Ectodermal cell (in vitro differentiated cells): ENCODE measurements around the gene CTNNA1.
"Not testable (repeated sequence)": the region's sequence is repeated elsewhere in the genome, so short reads cannot be mapped to it uniquely, and the experiment has no call there.

Experiments used
- H3K27ac ChIP-seq: 2 replicates; pipeline ENCODE4 v1.7.0; 2013; ENCODE audit warnings: mild to moderate bottlenecking, low read depth, low read length; ENCODE audit not compliant: insufficient read depth, poor library complexity, severe bottlenecking
- H3K27me3 ChIP-seq: 2 replicates; pipeline ENCODE4 v1.7.0; 2013; ENCODE audit warnings: mild to moderate bottlenecking, low read length; ENCODE audit not compliant: insufficient read depth, control insufficient read depth, poor library complexity, severe bottlenecking
- H3K36me3 ChIP-seq: one replicate; pipeline ENCODE4 v1.7.0; 2013; ENCODE audit warnings: low read length; ENCODE audit not compliant: control insufficient read depth, insufficient read depth
- H3K4me1 ChIP-seq: one replicate; pipeline ENCODE4 v1.7.0; 2013; ENCODE audit warnings: low read length; ENCODE audit not compliant: control insufficient read depth, insufficient read depth
- H3K4me3 ChIP-seq: 2 replicates; pipeline ENCODE4 v1.7.0; 2013; ENCODE audit warnings: low read depth, low read length, control low read depth; ENCODE audit not compliant: insufficient read depth
- H3K9me3 ChIP-seq: 2 replicates; pipeline ENCODE4 v1.7.0; 2013; ENCODE audit warnings: mild to moderate bottlenecking, low read length, moderate library complexity; ENCODE audit not compliant: control insufficient read depth
- WGBS, 2 experiments: methylation state at CpG; one replicate each; pipeline ENCODE4 v1.1.7; 2013; ENCODE audit warnings: missing lambda C conversion rate in 2 of 2; 5-methylcytosine and 5-hydroxymethylcytosine counted together

Gene CTNNA1

GRCh38 chr5:138712791-138713190 lies 40.4 kb upstream of the CTNNA1 start:
- no peaks in the 10 kb centered on the region for H3K36me3 ChIP-seq
- no peak overlapping the region for H3K4me3 ChIP-seq
- H3K27me3 ChIP-seq = no peaks in the 10 kb centered on the region
- 95 to 97% methylated on average over 5 of the region's 5 CpGs for WGBS, 2 experiments
- peaks cover 16% of the 10 kb centered on the region for H3K4me1 ChIP-seq
- H3K27ac ChIP-seq = no peak overlapping the region
- H3K9me3 ChIP-seq = no peaks in the 10 kb centered on the region

GRCh38 chr5:138713247-138713646 lies 40.0 kb upstream of the CTNNA1 start:
- H3K27ac ChIP-seq = no peak overlapping the region
- no peaks in the 10 kb centered on the region for H3K9me3 ChIP-seq
- peaks cover 16% of the 10 kb centered on the region for H3K4me1 ChIP-seq
- H3K36me3 ChIP-seq = no peaks in the 10 kb centered on the region
- no peaks in the 10 kb centered on the region for H3K27me3 ChIP-seq
- H3K4me3 ChIP-seq = no peak overlapping the region

GRCh38 chr5:138714694-138715093 lies 38.5 kb upstream of the CTNNA1 start:
- Histone ChIP-seq H3K27me3 (no peaks in the 10 kb centered on the region), H3K4me1 (peaks cover 6% of the 10 kb centered on the region), H3K9me3 (no peaks in the 10 kb centered on the region), H3K4me3 (no peak overlapping the region), H3K36me3 (no peaks in the 10 kb centered on the region), H3K27ac (no peak overlapping the region)
- 90 to 98% methylated on average over 3 of the region's 3 CpGs for WGBS, 2 experiments

- not testable (repeated sequence) for H3K4me1 ChIP-seq, H3K27me3 ChIP-seq, H3K27ac ChIP-seq, H3K36me3 ChIP-seq, H3K4me3 ChIP-seq, H3K9me3 ChIP-seq
- WGBS, 2 experiments = 71 to 72% methylated on average over 8 of the region's 8 CpGs
Observed at GRCh38 chr5:138715931-138716432, 37.2 kb upstream of the CTNNA1 start.

GRCh38 chr5:138716456-138716924 lies 36.7 kb upstream of the CTNNA1 start:
- H3K9me3 ChIP-seq = no peaks in the 10 kb centered on the region
- H3K4me1 ChIP-seq = peaks cover 6% of the 10 kb centered on the region
- no peaks in the 10 kb centered on the region for H3K27me3 ChIP-seq
- no peak overlapping the region for H3K27ac ChIP-seq
- no peaks in the 10 kb centered on the region for H3K36me3 ChIP-seq
- no peak overlapping the region for H3K4me3 ChIP-seq
- WGBS, 2 experiments = 7 to 10% methylated on average over 3 of the region's 3 CpGs

GRCh38 chr5:138717399-138717798 lies 35.8 kb upstream of the CTNNA1 start:
- peaks cover 6% of the 10 kb centered on the region for H3K4me1 ChIP-seq
- no peak overlapping the region for H3K27ac ChIP-seq
- WGBS, 2 experiments = 93 to 94% methylated on average over 2 of the region's 3 CpGs

GRCh38 chr5:138719811-138720210 lies 33.4 kb upstream of the CTNNA1 start:
- no peaks in the 10 kb centered on the region for H3K36me3 ChIP-seq
- H3K4me3 ChIP-seq = no peak overlapping the region
- H3K27me3 ChIP-seq = no peaks in the 10 kb centered on the region
- 90 to 94% methylated on average over 2 of the region's 2 CpGs for WGBS, 2 experiments
- no peak overlapping the region for H3K27ac ChIP-seq
- no peaks in the 10 kb centered on the region for H3K9me3 ChIP-seq
- peaks cover 10% of the 10 kb centered on the region for H3K4me1 ChIP-seq

More at GRCh38 chr5:138717399-138717798, 35.8 kb upstream of the CTNNA1 start:
- no peaks in the 10 kb centered on the region for H3K27me3 ChIP-seq
- no peak overlapping the region for H3K4me3 ChIP-seq
- no peaks in the 10 kb centered on the region for H3K9me3 ChIP-seq
- no peaks in the 10 kb centered on the region for H3K36me3 ChIP-seq

GRCh38 chr5:138720840-138721239 lies 32.4 kb upstream of the CTNNA1 start:
- H3K9me3 ChIP-seq = no peaks in the 10 kb centered on the region
- H3K4me1 ChIP-seq = peaks cover 15% of the 10 kb centered on the region
- no peak overlapping the region for H3K4me3 ChIP-seq
- no peak overlapping the region for H3K27ac ChIP-seq
- no peaks in the 10 kb centered on the region for H3K36me3 ChIP-seq
- no peaks in the 10 kb centered on the region for H3K27me3 ChIP-seq
- WGBS, 2 experiments = 89 to 92% methylated on average over 2 of the region's 2 CpGs

- Histone ChIP-seq H3K4me3 (no peak overlapping the region), H3K9me3 (no peaks in the 10 kb centered on the region), H3K36me3 (no peaks in the 10 kb centered on the region), H3K27ac (no peak overlapping the region), H3K27me3 (no peaks in the 10 kb centered on the region), H3K4me1 (peaks cover 17% of the 10 kb centered on the region)
- 89 to 95% methylated on average over 5 of the region's 5 CpGs for WGBS, 2 experiments
Observed at GRCh38 chr5:138721979-138722378, 31.2 kb upstream of the CTNNA1 start.

- Histone ChIP-seq H3K4me3 (no peak overlapping the region), H3K27me3 (no peaks in the 10 kb centered on the region), H3K4me1 (peaks cover 17% of the 10 kb centered on the region), H3K36me3 (no peaks in the 10 kb centered on the region), H3K27ac (no peak overlapping the region), H3K9me3 (no peaks in the 10 kb centered on the region)
- 74 to 83% methylated on average over 10 of the region's 10 CpGs for WGBS, 2 experiments
Observed at GRCh38 chr5:138722544-138723177, 30.6 kb upstream of the CTNNA1 start.
